HG02759 (cell line): ENCODE results near the gene FOXJ2.
"Not testable (repeated sequence)": the region's sequence is repeated elsewhere in the genome, so short reads cannot be mapped to it uniquely, and the experiment has no call there.

Source experiments
- ATAC-seq: cut with Tn5 transposase; IDR thresholded peaks from one replicate; pipeline ENCODE4 v1.9.1; 2021; ENCODE audit warnings: mild to moderate bottlenecking, moderate library complexity; ENCODE audit not compliant: unreplicated experiment

FOXJ2 gene

GRCh38 chr12:8058506-8058905 lies 26.0 kb downstream of the FOXJ2 start:
- ATAC-seq, result no peak

GRCh38 chr12:8064131-8064530 lies 31.6 kb downstream of the FOXJ2 start:
- no peak for ATAC-seq

GRCh38 chr12:8065991-8066594 lies 33.6 kb downstream of the FOXJ2 start, which contains the start of gene C3AR1:
C3AR1 (minus strand) TSS chr12:8066359; CDS start chr12:8060185, 6,174 bp downstream.
- peak; percentile 53 for ATAC-seq

GRCh38 chr12:8069582-8069981 lies 37.1 kb downstream of the FOXJ2 start:
- ATAC-seq, result no peak

GRCh38 chr12:8071820-8072219 lies 39.3 kb downstream of the FOXJ2 start:
- ATAC-seq, result not testable (repeated sequence)

GRCh38 chr12:8075935-8076334 lies 43.4 kb downstream of the FOXJ2 start:
- ATAC-seq, result no peak

- ATAC-seq, result no peak
Observed at GRCh38 chr12:8076366-8076765, 43.9 kb downstream of the FOXJ2 start.

- no peak for ATAC-seq
Observed at GRCh38 chr12:8077207-8077606, 44.7 kb downstream of the FOXJ2 start.

- no peak for ATAC-seq
Observed at GRCh38 chr12:8078398-8078797, 45.9 kb downstream of the FOXJ2 start.

GRCh38 chr12:8078916-8079315 lies 46.4 kb downstream of the FOXJ2 start:
- ATAC-seq, result no peak

GRCh38 chr12:8080120-8080519 lies 47.6 kb downstream of the FOXJ2 start:
- no peak for ATAC-seq

GRCh38 chr12:8081251-8081920 lies 48.9 kb downstream of the FOXJ2 start:
- ATAC-seq, result no peak

GRCh38 chr12:8082808-8083100 lies 50.2 kb downstream of the FOXJ2 start:
- no peak for ATAC-seq

- ATAC-seq, result not testable (repeated sequence)
Observed at GRCh38 chr12:8084351-8084750, 51.8 kb downstream of the FOXJ2 start.

GRCh38 chr12:8087666-8088065 lies 55.1 kb downstream of the FOXJ2 start:
- no peak for ATAC-seq

GRCh38 chr12:8088574-8088973 lies 56.1 kb downstream of the FOXJ2 start:
- ATAC-seq, result peak; percentile 77

- not testable (repeated sequence) for ATAC-seq
Observed at GRCh38 chr12:8089277-8089676, 56.8 kb downstream of the FOXJ2 start.

- ATAC-seq, result no peak
Observed at GRCh38 chr12:8089716-8090115, 57.2 kb downstream of the FOXJ2 start.

- ATAC-seq, result no peak
Observed at GRCh38 chr12:8093291-8093690, 60.8 kb downstream of the FOXJ2 start.

GRCh38 chr12:8096281-8096915 lies 63.9 kb downstream of the FOXJ2 start:
- ATAC-seq, result no peak

- no peak for ATAC-seq
Observed at GRCh38 chr12:8099235-8099634, 66.7 kb downstream of the FOXJ2 start.
